Lung (tissue), 12 donors: ENCODE data around the gene TMED7. TPM values are rescaled to one million over a fixed set of nuclear protein-coding genes. Genes with fewer than 3 reads are reported as not detected.

ENCODE experiments used
- ATAC-seq: fragments of 200-7000 bp; cut with Tn5 transposase; one replicate; pipeline ENCODE4 v1.9.1; 2020; ENCODE audit warnings: moderate number of reproducible peaks; ENCODE audit not compliant: insufficient read depth, low FRiP score
- DNase-seq, 3 donors: peaks; one replicate each; pipeline ENCODE4 v3.0.0-alpha.2; 2013 to 2017
- H3K27ac ChIP-seq, 2 donors: one replicate each; pipeline ENCODE4 v1.5.1; 2013; ENCODE audit warnings: mild to moderate bottlenecking in 2 of 2, moderate library complexity in 2 of 2, control low read depth in 1 of 2, inconsistent platforms in 1 of 2, low read depth in 1 of 2, low read length in 1 of 2
- H3K27me3 ChIP-seq, 3 donors: one replicate each; pipeline ENCODE4 v1.5.1; 2013; ENCODE audit warnings: low read length in 2 of 3; ENCODE audit not compliant: control insufficient read depth in 3 of 3, insufficient read depth in 3 of 3
- H3K36me3 ChIP-seq, 4 donors: one replicate each; pipeline ENCODE4 v1.5.1; 2013; ENCODE audit warnings: low read length in 4 of 4, mild to moderate bottlenecking in 1 of 4, moderate library complexity in 1 of 4; ENCODE audit not compliant: control insufficient read depth in 4 of 4, insufficient read depth in 4 of 4
- H3K4me1 ChIP-seq, 5 donors: one replicate each; pipeline ENCODE4 v1.5.1; 2013; ENCODE audit warnings: low read length in 5 of 5, mild to moderate bottlenecking in 2 of 5, moderate library complexity in 1 of 5; ENCODE audit not compliant: control insufficient read depth in 5 of 5, insufficient read depth in 5 of 5
- H3K4me3 ChIP-seq: one replicate; pipeline ENCODE4 v1.5.1; 2013; ENCODE audit warnings: mild to moderate bottlenecking, control low read depth, moderate library complexity
- H3K9ac ChIP-seq, 2 donors: one replicate each; pipeline ENCODE4 v1.5.1; 2013; ENCODE audit warnings: low read length in 2 of 2, control low read depth in 1 of 2; ENCODE audit not compliant: insufficient read depth in 1 of 2
- H3K9me3 ChIP-seq, 4 donors: one replicate each; pipeline ENCODE4 v1.5.1; 2013; ENCODE audit warnings: low read length in 3 of 4, mild to moderate bottlenecking in 1 of 4, moderate library complexity in 1 of 4; ENCODE audit not compliant: control insufficient read depth in 4 of 4, insufficient read depth in 3 of 4
- WGBS, 2 donors: extraction: QIAGEN DNeasy Blood & Tissue Kit; methylation state at CpG; one replicate each; pipeline ENCODE4 v1.1.7; 2013; 5-methylcytosine and 5-hydroxymethylcytosine counted together
- polyA plus RNA-seq, 2 donors: library from polyadenylated mRNA; stranded (reverse); fragments of 200-250 nt; gene quantifications; one replicate each; pipeline ENCODE4 v1.2.1, GENCODE V29; 2013
- total RNA-seq, 2 donors: library from RNA; depleted of rRNA in 1 of 2; stranded (reverse); fragments of >200 nt in 1 of 2; gene quantifications; one replicate each; pipeline ENCODE4 v1.2.1, GENCODE V29; 2014 to 2021
- TF ChIP-seq, protein P1 (sequence below): IDR thresholded peaks from 2 replicates; pipeline ENCODE4 v1.5.1; 2012; ENCODE audit warnings: mild to moderate bottlenecking; ENCODE audit errors: control extremely low read depth, extremely low read depth
- donor health status: control.
- donor health status: control.
- donor health status: Bipolar disorder and iron deficiency.
- donor health status: healthy.
- donor health status: DM: yes; HTN: yes; CAD: no.

Gene TMED7
- total and polyA plus RNA-seq, 4 donors, result 19.9 to 141 (median 73.1) TPM

GRCh38 chr5:115627295-115627865 lies 1.5 kb upstream of the TMED7 start:
- Histone ChIP-seq H3K27me3 (no peaks in the 10 kb centered on the region), H3K36me3 (no peaks in the 10 kb centered on the region), H3K9ac (no peak overlapping the region), H3K4me3 (no peak overlapping the region), H3K4me1 (peaks cover 2 to 22% (median 14%) of the 10 kb centered on the region in 5 donors), H3K9me3 (no peaks in the 10 kb centered on the region), H3K27ac (no peak overlapping the region)
- TF ChIP-seq, protein P1, sequence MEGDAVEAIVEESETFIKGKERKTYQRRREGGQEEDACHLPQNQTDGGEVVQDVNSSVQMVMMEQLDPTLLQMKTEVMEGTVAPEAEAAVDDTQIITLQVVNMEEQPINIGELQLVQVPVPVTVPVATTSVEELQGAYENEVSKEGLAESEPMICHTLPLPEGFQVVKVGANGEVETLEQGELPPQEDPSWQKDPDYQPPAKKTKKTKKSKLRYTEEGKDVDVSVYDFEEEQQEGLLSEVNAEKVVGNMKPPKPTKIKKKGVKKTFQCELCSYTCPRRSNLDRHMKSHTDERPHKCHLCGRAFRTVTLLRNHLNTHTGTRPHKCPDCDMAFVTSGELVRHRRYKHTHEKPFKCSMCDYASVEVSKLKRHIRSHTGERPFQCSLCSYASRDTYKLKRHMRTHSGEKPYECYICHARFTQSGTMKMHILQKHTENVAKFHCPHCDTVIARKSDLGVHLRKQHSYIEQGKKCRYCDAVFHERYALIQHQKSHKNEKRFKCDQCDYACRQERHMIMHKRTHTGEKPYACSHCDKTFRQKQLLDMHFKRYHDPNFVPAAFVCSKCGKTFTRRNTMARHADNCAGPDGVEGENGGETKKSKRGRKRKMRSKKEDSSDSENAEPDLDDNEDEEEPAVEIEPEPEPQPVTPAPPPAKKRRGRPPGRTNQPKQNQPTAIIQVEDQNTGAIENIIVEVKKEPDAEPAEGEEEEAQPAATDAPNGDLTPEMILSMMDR, result no peak
- 88 to 95% methylated on average over 5 of the region's 5 CpGs for WGBS, 2 donors
- ATAC-seq (no peak), DNase-seq (no peak)

- peak overlapping the region; percentile 48 for H3K4me3 ChIP-seq
- H3K4me1 ChIP-seq, result peaks cover 4 to 29% (median 14%) of the 10 kb centered on the region in 5 donors
- H3K9me3 ChIP-seq, result no peaks in the 10 kb centered on the region
- WGBS, 2 donors, result 0 to 1% methylated on average over 9 of the region's 9 CpGs
- TF ChIP-seq, protein P1, result no peak
- no peaks in the 10 kb centered on the region for H3K27me3 ChIP-seq
- H3K27ac ChIP-seq, result peak overlapping the region; percentile 81 to 85
- peak overlapping the region; percentile 9 to 95 for H3K9ac ChIP-seq
- H3K36me3 ChIP-seq, result no peaks in the 10 kb centered on the region
- no peak for DNase-seq
- ATAC-seq, result no peak
Measured at GRCh38 chr5:115626445-115626823, 598 bp upstream of the TMED7 start.

GRCh38 chr5:115624994-115625393 lies 842 bp downstream of the TMED7 start:
- H3K27ac ChIP-seq, result peak overlapping the region in 1 of 2 donors; percentile 39
- DNase-seq (no peak), ATAC-seq (no peak)
- no peak overlapping the region for H3K4me3 ChIP-seq
- no peaks in the 10 kb centered on the region for H3K27me3 ChIP-seq
- WGBS, 2 donors, result 37 to 52% methylated on average over 3 of the region's 3 CpGs
- peak overlapping the region; percentile 74 to 90 for H3K9ac ChIP-seq
- peaks cover 4 to 30% (median 14%) of the 10 kb centered on the region in 5 donors for H3K4me1 ChIP-seq
- H3K36me3 ChIP-seq, result peaks cover 0 to under 1% (median 0%) of the 10 kb centered on the region in 4 donors
- H3K9me3 ChIP-seq, result no peaks in the 10 kb centered on the region
- TF ChIP-seq, protein P1, result no peak

- no peak for ATAC-seq
- Histone ChIP-seq H3K27ac (no peak overlapping the region), H3K4me1 (peaks cover 4 to 30% (median 14%) of the 10 kb centered on the region in 5 donors), H3K9me3 (no peaks in the 10 kb centered on the region), H3K4me3 (no peak overlapping the region), H3K27me3 (no peaks in the 10 kb centered on the region), H3K9ac (peak overlapping the region; percentile 16 to 20), H3K36me3 (peaks cover 0 to 6% (median 1%) of the 10 kb centered on the region in 4 donors)
- TF ChIP-seq, protein P1, result no peak
- no peak for DNase-seq
- WGBS, 2 donors, result 66 to 85% methylated on average over 5 of the region's 5 CpGs
Measured at GRCh38 chr5:115623658-115624057, 2.2 kb downstream of the TMED7 start.
